Measurements from ENCODE around the gene TNC.

TNC gene

DNA sequence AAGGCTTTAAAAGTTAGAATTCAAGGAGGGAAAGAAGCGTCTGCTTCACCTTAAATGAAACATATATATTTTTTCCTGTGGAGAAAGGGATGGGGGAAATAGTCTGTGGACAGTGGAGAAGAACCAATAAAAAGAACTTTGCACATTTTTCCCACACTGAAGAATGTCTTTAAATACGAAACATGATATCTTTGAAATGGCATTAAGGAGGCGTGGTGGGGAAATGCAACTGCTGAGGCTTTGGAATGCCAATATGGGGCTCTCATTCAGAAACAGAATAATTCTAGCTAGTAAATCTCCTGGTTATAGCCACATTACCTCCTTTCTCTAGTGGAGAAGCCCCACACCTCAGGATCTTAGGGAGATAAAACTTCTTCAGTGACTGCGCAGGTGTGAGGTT lies 46.8 kb downstream of the TNC start:
- peaks cover 4% of the 10 kb centered on the region for H3K9me3 ChIP-seq (ENCODE audit: control insufficient read depth, low read length)
- no peak overlapping the region for H2AK5ac ChIP-seq (ENCODE audit: low read length, severe bottlenecking)
- H3K27ac ChIP-seq (ENCODE audit: low read length, poor library complexity, severe bottlenecking), result no peak overlapping the region
- no peak overlapping the region for H3K18ac ChIP-seq (ENCODE audit: low read depth in 1 of 2, low read length in 2 of 2)
- no peak overlapping the region for H2AFZ ChIP-seq (ENCODE audit: low read depth, low read length)
- H4K8ac ChIP-seq (ENCODE audit: low read length), result no peak overlapping the region
- no peaks in the 10 kb centered on the region for H3K79me1 ChIP-seq (replicated peaks; ENCODE audit: low read length, poor library complexity, severe bottlenecking)
- no peak overlapping the region for H3K4me2 ChIP-seq (ENCODE audit: low read length, poor library complexity, severe bottlenecking)
- no peak overlapping the region for H3K9ac ChIP-seq (ENCODE audit: low read length)
- H2BK15ac ChIP-seq (ENCODE audit: low read depth, poor library complexity, severe bottlenecking), result no peak overlapping the region
- 100% methylated on average over 1 of the region's 4 CpGs for WGBS
- no peak overlapping the region for H3K14ac ChIP-seq (ENCODE audit: low read length in 2 of 2)
- H3K23ac ChIP-seq (ENCODE audit: low read length in 2 of 2), result no peak overlapping the region
- H3K4me1 ChIP-seq (ENCODE audit: control insufficient read depth, insufficient read depth, low read depth, low read length), result no peaks in the 10 kb centered on the region
- H2BK5ac ChIP-seq (ENCODE audit: low read depth, low read length, poor library complexity, severe bottlenecking), result no peak overlapping the region
- no peak for DNase-seq
- no peaks in the 10 kb centered on the region for H3K27me3 ChIP-seq (ENCODE audit: control insufficient read depth in 1 of 2, insufficient read depth in 1 of 2, low read length in 2 of 2)
- no peak overlapping the region for H4K91ac ChIP-seq (ENCODE audit: low read length)
- no peak overlapping the region for H2BK12ac ChIP-seq (ENCODE audit: low read length in 2 of 2)
- no peak overlapping the region for H2BK120ac ChIP-seq (ENCODE audit: low read depth, low read length)
- H3K4me3 ChIP-seq (ENCODE audit: insufficient read depth in 1 of 2, low read depth in 1 of 2, low read length in 2 of 2), result no peak overlapping the region
- peaks cover 26 to 94% of the 10 kb centered on the region in 2 experiments for H3K36me3 ChIP-seq (ENCODE audit: control insufficient read depth in 1 of 2, insufficient read depth in 2 of 2, low read depth in 1 of 2, low read length in 2 of 2)
- no peak overlapping the region for H3K4ac ChIP-seq (ENCODE audit: low read depth in 1 of 2, low read length in 2 of 2)

DNA sequence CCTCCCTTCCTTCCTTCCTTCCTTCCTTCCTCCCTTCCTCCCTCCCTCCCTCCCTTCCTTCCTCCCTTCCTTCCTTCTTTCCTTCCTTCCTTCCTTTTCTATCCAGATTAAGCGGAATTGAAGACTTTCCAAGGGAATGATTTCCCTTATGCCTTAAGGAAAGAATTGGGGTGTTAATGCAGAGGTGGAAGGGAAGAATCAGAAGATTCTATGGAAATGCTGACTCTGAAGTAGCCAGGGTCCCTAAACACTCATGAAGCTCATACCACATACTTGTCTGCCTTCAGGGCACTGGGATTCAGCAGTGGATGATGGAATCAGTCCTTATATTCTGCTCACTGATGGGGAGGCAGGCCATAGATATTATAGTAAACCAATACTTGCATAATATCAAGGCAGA lies 48.2 kb downstream of the TNC start:
- Histone ChIP-seq H3K79me1 (replicated peaks; ENCODE audit: low read length, poor library complexity, severe bottlenecking) (no peaks in the 10 kb centered on the region), H3K14ac (ENCODE audit: low read length in 2 of 2) (no peak overlapping the region), H2BK5ac (ENCODE audit: low read depth, low read length, poor library complexity, severe bottlenecking) (no peak overlapping the region), H2BK15ac (ENCODE audit: low read depth, poor library complexity, severe bottlenecking) (no peak overlapping the region), H3K27ac (ENCODE audit: low read length, poor library complexity, severe bottlenecking) (no peak overlapping the region), H2BK120ac (ENCODE audit: low read depth, low read length) (no peak overlapping the region), H3K4me3 (ENCODE audit: insufficient read depth in 1 of 2, low read depth in 1 of 2, low read length in 2 of 2) (no peak overlapping the region), H2AK5ac (ENCODE audit: low read length, severe bottlenecking) (no peak overlapping the region), H2BK12ac (ENCODE audit: low read length in 2 of 2) (no peak overlapping the region), H2AFZ (ENCODE audit: low read depth, low read length) (no peak overlapping the region), H3K27me3 (ENCODE audit: control insufficient read depth in 1 of 2, insufficient read depth in 1 of 2, low read length in 2 of 2) (no peaks in the 10 kb centered on the region), H3K36me3 (ENCODE audit: control insufficient read depth in 1 of 2, insufficient read depth in 2 of 2, low read depth in 1 of 2, low read length in 2 of 2) (peaks cover 21 to 87% of the 10 kb centered on the region in 2 experiments), H4K8ac (ENCODE audit: low read length) (no peak overlapping the region), H3K4ac (ENCODE audit: low read depth in 1 of 2, low read length in 2 of 2) (no peak overlapping the region), H4K91ac (ENCODE audit: low read length) (no peak overlapping the region), H3K4me1 (ENCODE audit: control insufficient read depth, insufficient read depth, low read depth, low read length) (peaks cover under 1% of the 10 kb centered on the region), H3K9ac (ENCODE audit: low read length) (no peak overlapping the region), H3K18ac (ENCODE audit: low read depth in 1 of 2, low read length in 2 of 2) (no peak overlapping the region), H3K9me3 (ENCODE audit: control insufficient read depth, low read length) (no peaks in the 10 kb centered on the region), H3K23ac (ENCODE audit: low read length in 2 of 2) (no peak overlapping the region), H3K4me2 (ENCODE audit: low read length, poor library complexity, severe bottlenecking) (no peak overlapping the region)
- WGBS, result 100% methylated on average over 1 of the region's 1 CpG
- no peak for DNase-seq

DNA sequence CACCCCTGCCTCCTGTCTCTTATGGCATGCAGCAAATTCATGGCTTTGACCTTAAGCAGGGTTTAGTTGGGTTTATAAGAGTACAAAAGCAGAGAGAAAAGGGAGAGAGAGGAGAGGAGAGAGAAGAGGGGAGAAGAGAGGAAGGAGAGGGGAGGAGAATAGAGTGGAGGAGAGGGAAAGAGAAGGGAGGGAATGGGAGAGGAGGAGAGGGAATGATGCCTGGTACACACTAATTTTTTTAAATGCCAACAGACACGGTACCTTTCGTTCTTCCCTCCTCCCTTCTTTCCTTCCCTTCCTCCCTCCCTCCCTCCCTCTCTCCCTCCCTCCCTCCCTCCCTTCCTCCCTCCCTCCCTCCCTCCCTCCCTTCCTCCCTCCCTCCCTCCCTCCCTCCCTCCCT lies 48.7 kb downstream of the TNC start:
- no peak for DNase-seq
- H3K14ac ChIP-seq (ENCODE audit: low read length in 2 of 2), result no peak overlapping the region
- no peak overlapping the region for H3K18ac ChIP-seq (ENCODE audit: low read depth in 1 of 2, low read length in 2 of 2)
- H2BK15ac ChIP-seq (ENCODE audit: low read depth, poor library complexity, severe bottlenecking), result no peak overlapping the region
- no peaks in the 10 kb centered on the region for H3K79me1 ChIP-seq (replicated peaks; ENCODE audit: low read length, poor library complexity, severe bottlenecking)
- H3K27me3 ChIP-seq (ENCODE audit: control insufficient read depth in 1 of 2, insufficient read depth in 1 of 2, low read length in 2 of 2), result no peaks in the 10 kb centered on the region
- no peak overlapping the region for H3K23ac ChIP-seq (ENCODE audit: low read length in 2 of 2)
- no peak overlapping the region for H2AK5ac ChIP-seq (ENCODE audit: low read length, severe bottlenecking)
- no peak overlapping the region for H4K8ac ChIP-seq (ENCODE audit: low read length)
- H2BK5ac ChIP-seq (ENCODE audit: low read depth, low read length, poor library complexity, severe bottlenecking), result no peak overlapping the region
- no peak overlapping the region for H3K4ac ChIP-seq (ENCODE audit: low read depth in 1 of 2, low read length in 2 of 2)
- H3K4me1 ChIP-seq (ENCODE audit: control insufficient read depth, insufficient read depth, low read depth, low read length), result peaks cover 6% of the 10 kb centered on the region
- no peak overlapping the region for H3K27ac ChIP-seq (ENCODE audit: low read length, poor library complexity, severe bottlenecking)
- no peak overlapping the region for H4K91ac ChIP-seq (ENCODE audit: low read length)
- H3K9ac ChIP-seq (ENCODE audit: low read length), result no peak overlapping the region
- H3K4me2 ChIP-seq (ENCODE audit: low read length, poor library complexity, severe bottlenecking), result no peak overlapping the region
- no peak overlapping the region for H2AFZ ChIP-seq (ENCODE audit: low read depth, low read length)
- H2BK12ac ChIP-seq (ENCODE audit: low read length in 2 of 2), result no peak overlapping the region
- no peaks in the 10 kb centered on the region for H3K9me3 ChIP-seq (ENCODE audit: control insufficient read depth, low read length)
- no peak overlapping the region for H3K4me3 ChIP-seq (ENCODE audit: insufficient read depth in 1 of 2, low read depth in 1 of 2, low read length in 2 of 2)
- no peak overlapping the region for H2BK120ac ChIP-seq (ENCODE audit: low read depth, low read length)
- peaks cover 23 to 87% of the 10 kb centered on the region in 2 experiments for H3K36me3 ChIP-seq (ENCODE audit: control insufficient read depth in 1 of 2, insufficient read depth in 2 of 2, low read depth in 1 of 2, low read length in 2 of 2)
- WGBS, result no CpG with 5 or more reads among the region's 2 CpGs

DNA sequence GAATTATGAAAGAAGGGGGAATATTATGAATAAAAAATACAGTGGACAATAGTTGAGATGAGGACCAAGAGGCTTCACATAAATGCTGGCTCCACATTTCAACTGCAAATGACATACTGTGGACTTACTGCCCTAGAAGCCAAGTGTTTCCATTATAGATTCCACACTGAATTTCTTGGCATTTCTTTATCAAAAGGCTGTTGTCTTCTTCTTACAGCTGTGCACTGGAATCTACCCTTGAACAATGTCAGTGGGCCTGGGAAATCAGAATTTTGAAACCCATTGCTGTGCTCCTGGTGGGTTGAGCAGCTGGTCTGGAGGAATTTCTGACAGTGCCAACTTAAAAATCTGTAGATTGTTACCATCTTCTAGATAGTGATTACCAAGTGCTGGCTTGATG lies 49.9 kb downstream of the TNC start:
- Histone ChIP-seq H3K4ac (ENCODE audit: low read depth in 1 of 2, low read length in 2 of 2) (no peak overlapping the region), H2BK15ac (ENCODE audit: low read depth, poor library complexity, severe bottlenecking) (no peak overlapping the region), H2AK5ac (ENCODE audit: low read length, severe bottlenecking) (peak overlapping the region; percentile 56), H3K27me3 (ENCODE audit: control insufficient read depth in 1 of 2, insufficient read depth in 1 of 2, low read length in 2 of 2) (no peaks in the 10 kb centered on the region), H3K18ac (ENCODE audit: low read depth in 1 of 2, low read length in 2 of 2) (no peak overlapping the region), H3K9me3 (ENCODE audit: control insufficient read depth, low read length) (no peaks in the 10 kb centered on the region), H4K91ac (ENCODE audit: low read length) (no peak overlapping the region), H3K4me2 (ENCODE audit: low read length, poor library complexity, severe bottlenecking) (no peak overlapping the region), H3K23ac (ENCODE audit: low read length in 2 of 2) (no peak overlapping the region), H3K36me3 (ENCODE audit: control insufficient read depth in 1 of 2, insufficient read depth in 2 of 2, low read depth in 1 of 2, low read length in 2 of 2) (peaks cover 21 to 80% of the 10 kb centered on the region in 2 experiments), H2BK5ac (ENCODE audit: low read depth, low read length, poor library complexity, severe bottlenecking) (no peak overlapping the region), H2AFZ (ENCODE audit: low read depth, low read length) (no peak overlapping the region), H3K14ac (ENCODE audit: low read length in 2 of 2) (no peak overlapping the region), H3K4me3 (ENCODE audit: insufficient read depth in 1 of 2, low read depth in 1 of 2, low read length in 2 of 2) (no peak overlapping the region), H4K8ac (ENCODE audit: low read length) (no peak overlapping the region), H3K79me1 (replicated peaks; ENCODE audit: low read length, poor library complexity, severe bottlenecking) (peaks cover 1% of the 10 kb centered on the region), H3K9ac (ENCODE audit: low read length) (no peak overlapping the region), H3K27ac (ENCODE audit: low read length, poor library complexity, severe bottlenecking) (no peak overlapping the region), H3K4me1 (ENCODE audit: control insufficient read depth, insufficient read depth, low read depth, low read length) (peaks cover 10% of the 10 kb centered on the region), H2BK120ac (ENCODE audit: low read depth, low read length) (no peak overlapping the region), H2BK12ac (ENCODE audit: low read length in 2 of 2) (no peak overlapping the region)
- no peak for DNase-seq
